Ovary (tissue), 3 donors: ENCODE measurements around the gene PRDM16.

ENCODE experiments used
- CTCF ChIP-seq, 3 donors: fragments of 450-650 bp in 2 of 3; fragments of 200-600 bp in 1 of 3; IDR thresholded peaks; one replicate each; pipeline versions ENCODE4 v1.5.1 to v1.8.0; 2016 to 2022; ENCODE audit warnings: antibody characterized with exemption in 3 of 3, mild to moderate bottlenecking in 1 of 3
- EP300 ChIP-seq: sonication (generic); formaldehyde crosslinking; IDR thresholded peaks from one replicate; pipeline ENCODE4 v1.6.1; 2017; ENCODE audit warnings: antibody characterized with exemption
- POLR2A ChIP-seq: fragments of 450-650 bp; IDR thresholded peaks from one replicate; pipeline ENCODE4 v1.6.1; 2017; ENCODE audit warnings: antibody characterized with exemption, mild to moderate bottlenecking, moderate library complexity
- donor health status: DM: no; HTN: no; CAD: no.

GRCh38 chr1:3350506-3351261 lies 281.7 kb downstream of the PRDM16 start:
- no peak for TF ChIP-seq POLR2A
- TF ChIP-seq CTCF (IDR thresholded peaks at IDR 0.05): peak in 1 of 3 donors; percentile 12
- TF ChIP-seq EP300: no peak
